ENCODE results near the gene ZNF219. TPM values are rescaled to one million over a fixed set of nuclear protein-coding genes. Genes with fewer than 3 reads are reported as not detected.

ZNF219 gene
- total and polyA plus RNA-seq, 2 donors (not counting 1 experiment from before 2014, with no cell fraction given) = 3.3 to 6.4 TPM

DNA sequence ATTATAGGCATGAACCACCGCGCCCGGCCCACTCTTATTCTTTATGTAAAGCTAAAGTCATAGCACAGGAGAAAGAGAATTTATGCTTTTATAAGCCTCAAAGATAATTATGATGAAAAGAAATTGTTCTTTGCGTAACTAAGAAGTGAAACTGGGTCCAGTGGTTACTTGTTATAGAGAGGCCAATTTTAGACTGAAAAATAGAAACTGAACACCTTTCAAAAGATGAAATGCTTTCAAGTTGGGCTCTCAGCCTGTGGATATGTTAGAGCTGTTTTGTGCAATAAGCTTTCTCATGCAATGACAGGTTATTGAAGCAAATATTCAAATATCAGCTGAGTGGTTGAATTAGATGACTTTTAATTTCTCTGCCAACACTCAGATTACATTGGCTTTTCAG lies 10.3 kb upstream of the ZNF219 start:
- Histone ChIP-seq H3K27ac (ENCODE audit: low read length in 2 of 2) (no peak overlapping the region), H4K20me1 (ENCODE audit: control insufficient read depth, insufficient read depth, low read length, poor library complexity, severe bottlenecking) (no peaks in the 10 kb centered on the region), H3K27me3 (replicated peaks in 1 of 4; ENCODE audit: control extremely low read depth in 1 of 4, control insufficient read depth in 3 of 4, insufficient read depth in 4 of 4, low read length in 3 of 4) (no peaks in the 10 kb centered on the region), H3K4me2 (replicated peaks; ENCODE audit: low read depth, low read length, poor library complexity, severe bottlenecking) (no peak overlapping the region), H3K79me2 (ENCODE audit: control insufficient read depth, insufficient read depth, low read length) (no peaks in the 10 kb centered on the region), H3K36me3 (replicated peaks in 1 of 2; ENCODE audit: control extremely low read depth in 1 of 2, control insufficient read depth in 1 of 2, extremely low read depth in 1 of 2, insufficient read depth in 2 of 2, low read length in 1 of 2) (no peaks in the 10 kb centered on the region), H3K4me3 (ENCODE audit: control extremely low read depth in 1 of 5, extremely low read depth in 1 of 5, insufficient read depth in 1 of 5, low read depth in 2 of 5, low read length in 4 of 5) (no peak overlapping the region), H2AFZ (ENCODE audit: insufficient read depth, low read depth, low read length, poor library complexity, severe bottlenecking) (no peak overlapping the region), H3K9me3 (ENCODE audit: control extremely low read depth in 1 of 3, control insufficient read depth in 2 of 3, insufficient read depth in 1 of 3, low read length in 2 of 3) (no peaks in the 10 kb centered on the region), H3K9ac (ENCODE audit: low read length) (no peak overlapping the region), H3K4me1 (ENCODE audit: control insufficient read depth in 2 of 2, insufficient read depth in 2 of 2, low read length in 2 of 2) (peaks cover 7 to 12% of the 10 kb centered on the region in 2 donors)
- ChIA-PET CTCF (interaction anchor here (0.8 to 11.8 kb wide), 8 partner anchors 15 to 105 kb away, joined by 3 to 348 read pairs (median 7); partner anchors contain the start of gene ARHGEF40), POLR2A (no interaction called here)
- no peak for ATAC-seq (ENCODE audit: low read depth)
- WGBS (ENCODE audit: insufficient coverage) = 57% methylated on average over 1 of the region's 4 CpGs
- no peaks in the 10 kb centered on the region for H3K9me3 Mint-ChIP-seq (ENCODE audit: insufficient read depth)
- no peak for TF ChIP-seq CTCF (IDR thresholded peaks at IDR 0.05)
- TF ChIP-seq EZH2 (IDR thresholded peaks at IDR 0.05; ENCODE audit: borderline replicate concordance, insufficient read depth, low read depth, low read length, poor library complexity, severe bottlenecking) = no peak
- H3K4me3 Mint-ChIP-seq = no peak overlapping the region
- H3K27ac Mint-ChIP-seq = no peak overlapping the region
- H3K27me3 Mint-ChIP-seq = no peaks in the 10 kb centered on the region
- H3K4me1 Mint-ChIP-seq = peaks cover 8% of the 10 kb centered on the region
- DNase-seq = no peak
- intact Hi-C loops (cut with micrococcal nuclease) = loop anchor here (10.0 kb wide), 1 partner anchor 494 kb away; no protein-coding TSS in a partner anchor

- TF ChIP-seq EZH2 (IDR thresholded peaks at IDR 0.05; ENCODE audit: borderline replicate concordance, insufficient read depth, low read depth, low read length, poor library complexity, severe bottlenecking) (no peak), CTCF (IDR thresholded peaks at IDR 0.05) (no peak)
- POLR2A ChIA-PET = no interaction called here
Measured at GRCh38 chr14:21107283-21107800, 8.9 kb upstream of the ZNF219 start.

More at GRCh38 chr14:21107283-21107800, 8.9 kb upstream of the ZNF219 start:
- Histone ChIP-seq H3K27me3 (replicated peaks in 1 of 4; ENCODE audit: control extremely low read depth in 1 of 4, control insufficient read depth in 3 of 4, insufficient read depth in 4 of 4, low read length in 3 of 4) (no peaks in the 10 kb centered on the region), H3K9ac (ENCODE audit: low read length) (no peak overlapping the region), H4K20me1 (ENCODE audit: control insufficient read depth, insufficient read depth, low read length, poor library complexity, severe bottlenecking) (no peaks in the 10 kb centered on the region), H2AFZ (ENCODE audit: insufficient read depth, low read depth, low read length, poor library complexity, severe bottlenecking) (no peak overlapping the region), H3K36me3 (replicated peaks in 1 of 2; ENCODE audit: control extremely low read depth in 1 of 2, control insufficient read depth in 1 of 2, extremely low read depth in 1 of 2, insufficient read depth in 2 of 2, low read length in 1 of 2) (no peaks in the 10 kb centered on the region), H3K27ac (ENCODE audit: low read length in 2 of 2) (no peak overlapping the region), H3K4me2 (replicated peaks; ENCODE audit: low read depth, low read length, poor library complexity, severe bottlenecking) (no peak overlapping the region), H3K4me1 (ENCODE audit: control insufficient read depth in 2 of 2, insufficient read depth in 2 of 2, low read length in 2 of 2) (peaks cover 12 to 20% of the 10 kb centered on the region in 2 donors), H3K79me2 (ENCODE audit: control insufficient read depth, insufficient read depth, low read length) (no peaks in the 10 kb centered on the region), H3K4me3 (ENCODE audit: control extremely low read depth in 1 of 5, extremely low read depth in 1 of 5, insufficient read depth in 1 of 5, low read depth in 2 of 5, low read length in 4 of 5) (no peak overlapping the region), H3K9me3 (ENCODE audit: control extremely low read depth in 1 of 3, control insufficient read depth in 2 of 3, insufficient read depth in 1 of 3, low read length in 2 of 3) (no peaks in the 10 kb centered on the region)
- no peak for DNase-seq
- H3K9me3 Mint-ChIP-seq (ENCODE audit: insufficient read depth) = no peaks in the 10 kb centered on the region
- no peak for ATAC-seq (ENCODE audit: low read depth)
- CTCF ChIA-PET = interaction anchor here (0.6 to 11.8 kb wide), 7 partner anchors 13 to 277 kb away, joined by 3 to 348 read pairs (median 133); partner anchors contain the start of gene ARHGEF40
- H3K27ac Mint-ChIP-seq = no peak overlapping the region
- peaks cover 12% of the 10 kb centered on the region for H3K4me1 Mint-ChIP-seq
- 92% methylated on average over 4 of the region's 5 CpGs for WGBS (ENCODE audit: insufficient coverage)
- H3K27me3 Mint-ChIP-seq = peaks cover 3% of the 10 kb centered on the region
- intact Hi-C loops (cut with micrococcal nuclease) = loop anchor here (10.0 kb wide), 1 partner anchor 493 kb away; no protein-coding TSS in a partner anchor
- H3K4me3 Mint-ChIP-seq = no peak overlapping the region
